EH (cell line): ENCODE measurements around the gene ZNF407.
A peak's percentile ranks its signal among the peaks of the same experiment; 100 is the strongest.

Experiments
- DNase-seq: peaks from one replicate; pipeline ENCODE4 v3.0.0-alpha.2; 2015; ENCODE audit warnings: low read depth

ZNF407 gene

DNA sequence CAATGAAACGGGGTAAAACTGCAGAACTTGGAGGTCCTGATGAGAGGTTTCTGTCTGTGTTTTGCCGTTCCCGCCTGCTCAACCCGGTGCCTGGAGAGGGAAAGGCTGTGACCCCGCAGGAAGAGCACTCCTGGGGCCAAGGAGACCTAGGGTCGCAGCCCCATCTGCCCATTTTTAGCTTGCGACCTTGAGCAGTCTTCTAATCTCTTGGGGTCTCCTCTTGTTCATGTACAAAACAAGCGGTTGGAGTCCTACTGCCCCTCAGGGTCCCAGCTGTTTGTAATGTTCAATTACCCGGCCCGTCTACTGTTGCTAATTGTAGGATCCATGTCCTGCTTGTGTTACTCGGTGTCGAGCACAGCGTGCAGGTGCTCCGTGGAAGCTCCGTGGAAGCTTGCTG, 506.8 kb downstream of the ZNF407 start:
- DNase-seq, result no peak

DNA sequence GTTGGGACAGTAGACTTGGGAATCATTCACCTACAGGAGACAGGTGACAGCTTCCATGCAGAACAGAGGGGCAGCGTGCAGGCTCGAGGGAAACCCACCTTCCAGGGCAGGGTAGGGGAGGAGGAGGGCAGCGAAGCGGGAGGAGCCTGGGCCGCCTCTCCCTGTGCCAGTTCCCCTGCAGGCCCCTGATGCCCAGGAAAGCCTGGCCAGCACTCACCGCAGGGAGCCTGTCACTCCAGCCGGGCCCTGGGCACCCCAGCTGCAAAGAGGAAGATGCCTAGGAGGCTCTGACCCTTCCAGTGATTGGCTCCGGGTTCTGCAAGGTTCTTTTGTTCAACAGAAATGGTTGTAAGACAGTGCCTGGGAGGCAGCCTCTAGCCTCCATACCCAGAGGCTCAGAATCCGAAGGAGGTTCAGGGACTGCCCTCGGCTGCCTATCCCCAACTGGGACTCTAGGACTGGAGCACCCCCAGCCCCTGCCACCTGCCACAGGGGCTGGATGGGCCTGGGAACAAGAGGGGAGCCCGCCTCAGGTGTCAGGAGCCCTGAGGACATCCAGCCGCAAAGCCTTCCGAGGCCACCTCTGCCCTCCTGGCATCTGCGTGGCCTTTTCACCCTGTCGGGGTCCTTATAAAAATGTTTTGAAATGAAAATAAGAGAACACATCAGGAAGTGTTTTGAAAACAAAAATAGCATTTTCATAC, 508.0 kb downstream of the ZNF407 start:
- no peak for DNase-seq

DNA sequence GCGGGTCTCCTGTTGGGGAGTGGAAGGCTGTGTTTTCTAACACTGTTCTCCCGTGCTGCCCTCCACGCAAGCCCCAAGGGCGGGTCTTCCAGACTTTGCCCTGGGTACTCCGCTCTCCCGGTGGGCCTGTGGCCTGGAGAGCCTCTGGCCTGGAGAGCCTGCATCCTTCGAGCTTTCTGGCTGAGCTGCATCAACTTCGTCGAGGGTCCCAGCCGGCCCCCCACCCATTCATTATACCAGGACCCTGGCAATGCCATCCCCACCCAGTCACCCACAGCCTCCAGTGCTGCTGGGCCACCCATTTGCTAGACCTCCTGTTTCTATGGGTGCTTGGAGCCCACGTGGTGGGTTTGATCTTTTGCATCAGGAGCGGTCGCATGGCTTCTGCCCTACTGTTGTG, 509.1 kb downstream of the ZNF407 start:
- DNase-seq, result no peak

DNA sequence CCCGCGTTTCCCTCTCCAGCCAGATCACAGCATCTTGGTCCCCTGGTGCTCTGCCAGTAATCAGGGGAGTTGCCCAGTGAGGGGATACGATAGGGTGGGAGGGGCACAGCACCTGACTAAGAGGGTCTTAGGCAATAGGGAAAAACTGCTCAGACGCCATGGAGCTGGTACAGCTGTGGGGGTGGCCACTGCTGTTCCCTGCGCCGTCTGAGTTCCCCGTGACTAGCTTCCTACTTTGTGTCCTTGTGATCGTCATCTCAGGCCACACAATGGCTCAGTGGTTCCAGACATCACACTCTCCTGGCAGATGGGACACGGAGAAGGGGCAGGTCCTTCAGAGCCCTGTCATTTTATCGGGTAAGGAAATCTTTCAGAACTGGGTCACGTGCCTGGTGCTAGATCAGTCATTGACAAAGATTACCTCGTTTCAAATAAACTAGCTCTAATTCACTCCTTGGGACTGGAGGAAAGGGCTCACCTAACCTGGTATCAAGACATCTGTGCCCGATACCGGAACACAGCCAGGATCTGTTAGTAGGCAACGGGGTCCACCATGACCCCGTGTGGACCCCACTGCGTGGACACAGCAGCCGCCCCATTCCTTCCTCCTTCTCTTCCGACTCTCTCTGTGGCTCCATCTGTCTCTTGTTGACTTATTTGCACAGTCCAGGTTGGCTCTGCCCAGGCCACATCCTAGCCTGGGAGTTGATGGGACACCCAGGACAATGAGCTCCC, 509.7 kb downstream of the ZNF407 start:
- DNase-seq, result no peak

GRCh38 chr18:75107931-75108276, 510.2 kb downstream of the ZNF407 start:
- DNase-seq, result no peak

DNA sequence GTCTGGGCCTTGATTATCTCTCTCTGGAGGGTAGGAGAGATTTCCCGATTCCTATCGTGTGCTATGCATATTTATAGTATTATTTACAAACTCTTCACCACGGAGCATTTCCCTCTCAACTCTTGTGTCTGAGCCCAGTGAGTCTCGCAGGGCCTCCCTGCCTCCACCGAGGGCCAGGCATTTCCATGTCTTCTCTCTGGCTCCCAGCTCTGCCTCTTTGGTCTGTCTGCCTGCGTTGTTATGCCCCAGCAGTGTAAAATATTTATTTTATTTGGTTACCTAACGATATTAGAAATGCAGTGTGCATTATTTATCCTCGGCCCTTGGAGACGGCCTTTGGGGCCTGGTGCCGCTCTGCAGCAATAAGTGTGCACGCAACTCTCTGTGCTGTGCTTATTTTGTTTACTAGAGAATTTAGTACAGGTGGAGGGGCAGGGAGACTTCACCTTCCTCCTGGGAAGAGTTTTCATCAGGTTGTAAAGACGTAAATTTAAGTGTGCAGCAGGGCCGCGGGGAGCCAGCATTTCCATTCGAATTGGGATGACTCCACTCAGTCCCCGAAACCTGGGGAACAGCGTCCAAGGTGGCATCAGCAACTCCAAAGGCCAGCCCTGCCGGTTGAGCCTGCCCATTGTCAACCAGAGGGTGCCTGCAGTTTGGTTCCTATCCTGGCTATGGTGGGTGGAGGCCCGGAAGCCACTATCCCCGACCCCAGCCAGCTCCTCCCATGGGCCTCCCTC, 511.1 kb downstream of the ZNF407 start:
- no peak for DNase-seq

- no peak for DNase-seq
Measured at GRCh38 chr18:75109319-75109691, 511.6 kb downstream of the ZNF407 start.

DNA sequence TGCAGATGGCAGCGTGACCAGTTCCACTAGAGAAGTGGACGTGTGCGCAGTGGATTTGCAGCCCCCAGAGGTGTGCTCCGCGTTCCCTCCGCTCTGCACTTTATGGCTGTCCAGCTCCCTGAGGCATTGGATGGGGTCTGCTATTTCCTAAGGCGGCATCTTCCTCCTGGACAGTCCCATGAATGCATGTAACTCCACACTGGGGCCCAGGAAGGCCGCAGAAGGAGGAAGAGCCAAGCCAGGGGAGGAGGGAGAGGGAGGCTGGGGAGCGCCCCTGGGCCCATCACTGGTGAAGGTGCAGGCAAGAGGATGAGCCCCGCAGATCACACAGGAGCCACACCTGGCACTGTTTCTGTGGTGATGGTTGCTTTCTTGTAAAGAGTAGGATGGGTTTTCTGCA, 512.1 kb downstream of the ZNF407 start:
- no peak for DNase-seq

- no peak for DNase-seq
Measured at GRCh38 chr18:75110311-75110710, 512.6 kb downstream of the ZNF407 start.

DNA sequence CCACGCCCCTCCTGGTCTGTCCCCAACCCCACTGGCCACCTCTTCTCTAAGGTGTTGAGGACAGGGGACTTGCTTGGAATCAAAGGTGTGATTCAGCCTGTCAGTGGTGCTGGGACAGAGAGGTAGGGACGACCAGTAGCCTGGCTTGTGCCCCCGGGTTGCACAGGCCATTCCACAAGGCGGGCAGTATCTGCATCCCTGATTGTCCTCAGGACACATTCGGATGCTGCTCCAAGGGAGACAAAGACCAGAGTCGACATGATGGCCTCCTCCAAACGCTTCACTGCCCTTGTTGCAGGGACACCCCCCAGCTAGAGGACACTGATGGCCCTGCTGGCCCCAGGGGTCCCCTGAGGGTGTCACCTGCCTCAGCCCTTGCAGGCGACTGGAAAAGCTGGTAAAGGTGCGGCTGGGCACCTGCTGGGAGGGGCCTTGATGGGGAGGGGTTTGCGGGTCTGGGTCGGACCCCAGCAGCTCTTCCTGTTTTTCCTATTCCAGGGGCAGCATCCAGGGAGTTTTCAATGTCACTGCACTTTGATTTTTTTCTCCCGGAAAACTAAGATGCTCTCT, 513.3 kb downstream of the ZNF407 start:
- DNase-seq, result no peak

- peak; percentile 19 for DNase-seq
Measured at GRCh38 chr18:75111760-75112159, 514.1 kb downstream of the ZNF407 start.

- no peak for DNase-seq
Measured at GRCh38 chr18:75112186-75113096, 514.8 kb downstream of the ZNF407 start.

GRCh38 chr18:75113455-75113854, 515.8 kb downstream of the ZNF407 start:
- DNase-seq, result no peak

DNA sequence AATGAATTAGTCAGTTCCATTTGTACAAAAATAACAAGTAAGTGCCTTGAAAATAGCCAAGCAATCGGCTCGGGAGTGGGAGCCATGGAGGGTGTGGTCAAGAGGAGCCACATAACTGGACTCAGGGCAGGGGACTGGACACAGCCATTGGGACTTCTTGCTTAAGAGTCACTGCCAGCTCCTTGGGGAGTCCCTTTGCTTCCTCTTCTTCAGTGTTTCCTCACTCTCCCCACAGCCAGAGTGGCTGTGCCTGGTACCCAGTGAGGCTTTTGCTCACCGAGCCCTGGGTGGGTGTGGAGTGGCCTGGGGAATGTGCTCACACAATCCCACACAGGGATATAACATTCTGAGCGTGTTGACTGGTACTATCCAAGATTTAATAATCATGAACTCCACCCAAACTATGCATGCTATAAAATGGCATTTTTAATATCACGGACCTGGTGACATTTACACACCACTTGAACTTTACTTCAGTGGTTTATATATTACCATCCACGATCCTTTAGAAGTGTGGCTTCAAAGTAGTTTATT, 516.6 kb downstream of the ZNF407 start:
- DNase-seq, result no peak
